ENCODE data around the gene KLF6. TPM values are rescaled to one million over a fixed set of nuclear protein-coding genes. Genes with fewer than 3 reads are reported as not detected.

The KLF6 gene
- total and polyA plus RNA-seq, 8 donors: 66.0 to 217 (median 112) TPM

GRCh38 chr10:3790272-3790671, 5.3 kb upstream of the KLF6 start:
- Histone ChIP-seq H3K9me3 (peaks cover 0 to 23% of the 10 kb centered on the region in 2 donors), H3K4me1 (peaks cover 0 to 4% of the 10 kb centered on the region in 2 donors), H3K27me3 (no peaks in the 10 kb centered on the region), H3K4me3 (no peak overlapping the region), H3K36me3 (no peaks in the 10 kb centered on the region), H3K27ac (no peak overlapping the region)
- no peak for DNase-seq
- no peak for ATAC-seq
- no peak for TF ChIP-seq CTCF (IDR thresholded peaks at IDR 0.05)
- intact Hi-C loops (cut with DNase I): no loop called here

- H3K4me3 ChIP-seq: no peak overlapping the region
- H3K27me3 ChIP-seq: no peaks in the 10 kb centered on the region
- peaks cover 0 to 23% of the 10 kb centered on the region in 2 donors for H3K9me3 ChIP-seq
- intact Hi-C loops (cut with DNase I): no loop called here
- ATAC-seq (no peak), DNase-seq (no peak)
- H3K4me1 ChIP-seq: peaks cover 0 to 4% of the 10 kb centered on the region in 2 donors
- no peaks in the 10 kb centered on the region for H3K36me3 ChIP-seq
- no peak for TF ChIP-seq CTCF (IDR thresholded peaks at IDR 0.05)
- no peak overlapping the region for H3K27ac ChIP-seq
Observed at GRCh38 chr10:3789621-3790020, 4.6 kb upstream of the KLF6 start.

DNA sequence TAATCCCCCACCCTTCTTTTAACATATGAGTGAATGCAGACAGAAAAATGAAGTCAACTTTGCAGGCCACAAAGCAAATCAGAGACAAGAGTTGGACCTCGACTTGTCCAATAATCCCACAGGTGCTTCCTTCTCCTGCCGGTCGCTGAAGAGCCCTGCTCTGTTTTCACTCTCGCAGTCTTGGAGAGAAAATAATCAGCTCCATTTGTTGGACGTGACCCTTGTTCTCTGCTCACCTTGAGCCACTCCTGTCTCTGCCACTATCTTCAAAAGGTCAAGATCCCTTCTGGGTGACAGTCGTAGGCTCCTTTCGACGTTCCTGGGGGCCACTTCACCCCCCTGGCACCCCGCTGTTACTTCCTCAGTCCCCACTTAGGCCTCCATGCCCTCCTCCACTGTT, 2.8 kb upstream of the KLF6 start:
- peaks cover 0 to 15% of the 10 kb centered on the region in 2 donors for H3K9me3 ChIP-seq
- H3K4me3 ChIP-seq: no peak overlapping the region
- no peak for DNase-seq
- no peak for ATAC-seq
- intact Hi-C loops (cut with DNase I): no loop called here
- TF ChIP-seq CTCF (IDR thresholded peaks at IDR 0.05): no peak
- peaks cover 0 to 4% of the 10 kb centered on the region in 2 donors for H3K4me1 ChIP-seq
- no peaks in the 10 kb centered on the region for H3K27me3 ChIP-seq
- no peaks in the 10 kb centered on the region for H3K36me3 ChIP-seq
- H3K27ac ChIP-seq: no peak overlapping the region

- H3K27ac ChIP-seq: peak overlapping the region in 1 of 2 donors; percentile 100
- intact Hi-C loops (cut with DNase I): no loop called here
Observed at GRCh38 chr10:3787016-3787400, 2.0 kb upstream of the KLF6 start.

More at GRCh38 chr10:3787016-3787400, 2.0 kb upstream of the KLF6 start:
- Histone ChIP-seq H3K4me1 (peaks cover 3 to 9% of the 10 kb centered on the region in 2 donors), H3K4me3 (no peak overlapping the region), H3K27me3 (no peaks in the 10 kb centered on the region), H3K9me3 (peaks cover 0 to 15% of the 10 kb centered on the region in 2 donors), H3K36me3 (peaks cover 0 to 8% of the 10 kb centered on the region in 2 donors)
- DNase-seq (no peak), ATAC-seq (no peak)
- TF ChIP-seq CTCF (IDR thresholded peaks at IDR 0.05): no peak

Measured in left lung (tissue), 10 donors.